NCI-H526 (cell line): ENCODE results near the gene RASA3.

Experiments
- DNase-seq, 2 experiments: peaks; one replicate each; lab custom pipeline; 2025; lab: John Stamatoyannopoulos, UW

The RASA3 gene

GRCh38 chr13:113952151-113952982, 180.1 kb downstream of the RASA3 start:
- DNase-seq = no peak

- DNase-seq = peak; percentile 66 to 94
Observed at GRCh38 chr13:113951246-113951999, 181.0 kb downstream of the RASA3 start.

DNA sequence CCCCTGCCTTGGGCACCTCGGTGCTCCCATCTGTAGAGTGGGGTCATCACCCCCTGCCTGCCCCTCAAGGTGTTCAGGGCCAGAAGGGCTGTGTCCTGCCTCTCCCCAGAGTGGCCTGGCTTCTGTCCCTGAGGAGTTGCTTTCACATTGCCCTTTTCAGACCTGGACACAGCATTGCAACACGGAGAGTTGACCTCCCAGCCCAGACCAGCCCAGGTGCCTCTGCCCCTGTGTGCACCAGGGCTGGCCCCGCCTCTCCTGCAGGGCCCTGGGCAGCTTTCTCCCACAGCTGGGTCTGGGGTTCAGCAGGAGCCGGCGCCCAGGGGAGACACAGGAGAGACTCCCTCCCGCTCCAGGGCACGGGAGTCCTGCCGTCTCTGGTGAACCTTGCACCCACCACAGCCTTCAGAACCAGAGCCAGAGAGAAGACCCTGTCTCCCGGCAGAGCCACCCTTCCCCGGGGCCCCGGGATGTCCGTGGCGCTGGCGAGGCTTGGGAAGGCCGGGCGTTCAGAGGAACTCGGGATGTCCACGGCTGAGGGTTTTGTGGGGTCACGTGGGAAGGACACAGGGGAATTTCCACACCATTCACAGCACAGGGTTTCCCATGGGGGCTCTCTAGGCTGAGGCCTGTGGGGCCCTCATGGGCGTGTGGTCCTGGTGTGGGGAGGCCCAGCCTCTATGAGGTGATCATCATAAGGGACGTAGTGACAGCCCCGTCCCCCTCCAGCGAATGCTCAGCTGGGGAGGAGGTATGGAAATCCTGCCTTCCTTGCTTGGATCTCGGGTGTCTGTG, 181.8 kb downstream of the RASA3 start:
- no peak for DNase-seq

GRCh38 chr13:113949546-113949945, 182.9 kb downstream of the RASA3 start:
- DNase-seq = no peak

DNA sequence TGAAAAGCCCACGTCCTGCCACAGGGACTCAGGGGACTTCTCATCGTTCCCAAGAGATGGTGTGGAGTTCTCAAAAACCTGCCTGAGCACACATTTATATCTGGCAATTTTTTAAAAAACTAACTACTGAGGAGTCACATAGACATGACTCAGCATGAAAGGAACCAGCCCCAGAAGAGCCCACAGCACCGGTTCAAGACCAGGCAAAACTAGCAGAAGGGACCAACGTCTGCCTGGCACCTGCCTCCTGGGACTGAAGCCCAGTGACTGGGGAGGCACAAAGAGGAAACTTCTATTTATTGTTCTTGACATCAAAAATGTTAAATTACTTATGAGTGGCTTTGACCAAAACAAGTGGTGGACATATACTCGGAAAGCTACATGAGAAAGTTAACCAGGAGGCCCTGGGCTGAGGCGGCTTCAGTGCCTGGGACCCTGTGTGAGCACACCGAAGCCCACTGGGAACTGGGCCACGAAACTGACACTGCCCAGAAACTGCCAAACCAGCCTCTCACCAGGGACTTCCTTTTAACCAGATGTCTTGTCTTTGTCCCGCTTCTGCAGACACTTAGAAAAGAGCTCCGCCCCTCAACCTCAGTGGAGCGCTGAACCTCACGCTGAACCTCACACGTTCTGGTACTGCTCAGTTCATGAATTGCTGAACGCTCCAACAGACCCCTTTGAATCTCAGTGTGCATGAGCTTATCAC, 184.2 kb downstream of the RASA3 start:
- no peak for DNase-seq

GRCh38 chr13:113947311-113948033, 185.0 kb downstream of the RASA3 start:
- peak; percentile 53 to 80 for DNase-seq

GRCh38 chr13:113946409-113947181, 185.8 kb downstream of the RASA3 start:
- no peak for DNase-seq

DNA sequence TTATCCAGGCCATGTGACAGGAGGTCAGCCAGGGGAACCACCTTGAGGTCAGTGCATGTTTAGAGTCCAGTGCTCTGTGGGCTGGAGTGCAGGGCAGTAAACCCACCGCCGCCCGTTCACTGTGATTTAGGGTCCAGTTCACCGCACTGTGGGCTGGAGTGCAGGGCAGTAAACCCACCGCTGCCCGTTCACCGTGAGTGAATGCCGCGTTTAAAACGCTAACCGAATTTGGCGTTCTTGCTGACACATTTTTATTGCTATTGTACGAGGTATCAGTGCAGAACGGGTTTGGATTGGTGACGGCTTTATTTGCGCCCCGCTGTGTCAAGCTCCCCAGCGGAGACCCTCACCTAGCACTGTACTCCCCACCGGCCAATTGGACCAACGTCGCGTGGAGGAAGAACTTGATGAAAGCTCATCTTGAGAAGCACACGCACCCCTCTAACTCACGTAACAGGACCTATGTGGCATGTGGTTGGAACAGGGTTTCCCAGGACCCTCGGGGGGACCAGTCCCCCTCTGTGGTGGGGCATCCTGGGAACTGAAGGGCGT, 186.5 kb downstream of the RASA3 start:
- DNase-seq = no peak

GRCh38 chr13:113943821-113944565, 188.4 kb downstream of the RASA3 start:
- no peak for DNase-seq

- DNase-seq = no peak
Observed at GRCh38 chr13:113942591-113943103, 189.8 kb downstream of the RASA3 start.

DNA sequence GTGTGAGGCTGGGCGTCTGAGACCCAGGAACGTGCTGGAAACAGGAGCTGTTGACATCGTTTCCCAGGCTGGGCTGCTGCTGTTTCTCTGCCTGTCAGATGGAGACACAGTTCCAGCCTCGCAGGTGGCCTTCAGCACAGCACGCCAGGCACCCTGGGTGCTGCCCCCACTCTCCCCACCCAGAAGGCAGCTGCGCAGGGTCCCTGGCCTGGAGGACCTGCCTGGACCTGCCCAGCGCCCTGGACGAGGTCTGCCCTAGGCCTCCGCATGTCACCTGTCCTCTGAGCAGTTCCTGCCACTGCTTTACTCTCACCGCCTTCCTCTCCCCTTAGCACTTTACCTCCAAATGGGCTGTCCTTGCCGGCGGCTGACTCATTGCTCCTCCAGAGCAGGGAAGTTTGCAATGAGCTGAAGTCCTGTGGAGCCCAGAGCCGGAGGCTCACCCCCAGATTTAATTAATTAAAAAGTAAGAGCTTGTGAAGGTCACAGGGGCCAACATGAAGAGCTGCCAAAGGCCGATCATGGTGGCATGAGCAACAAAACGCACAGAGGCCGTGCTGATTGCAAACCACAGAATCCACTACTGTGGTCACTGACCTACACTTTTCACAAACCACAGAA, 190.7 kb downstream of the RASA3 start:
- peak in 1 of 2 experiments; percentile 40 for DNase-seq

DNA sequence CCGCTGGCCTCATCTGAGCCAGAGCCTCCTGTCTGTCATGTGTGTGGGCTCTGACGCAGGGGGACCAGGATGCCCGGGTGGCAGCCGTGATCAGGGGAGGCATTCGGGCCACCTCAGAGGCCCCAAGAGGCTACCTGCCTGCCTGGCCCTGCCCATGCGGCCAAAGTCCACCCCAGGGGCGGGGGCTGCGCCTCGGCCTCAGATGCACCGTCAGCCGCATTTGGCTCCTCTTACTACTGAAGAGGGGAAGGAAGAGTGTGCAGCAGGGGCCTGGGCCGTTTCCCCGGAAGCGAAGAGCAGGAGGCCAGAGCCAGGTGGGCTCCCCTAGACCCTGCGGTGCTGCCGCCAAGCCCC, 192.5 kb downstream of the RASA3 start:
- peak in 1 of 2 experiments; percentile 61 for DNase-seq

GRCh38 chr13:113939129-113939943, 193.1 kb downstream of the RASA3 start:
- no peak for DNase-seq

- peak in 1 of 2 experiments; percentile 54 for DNase-seq
Observed at GRCh38 chr13:113938716-113939115, 193.7 kb downstream of the RASA3 start.

GRCh38 chr13:113938246-113938645, 194.2 kb downstream of the RASA3 start:
- DNase-seq = no peak

GRCh38 chr13:113937527-113938180, 194.8 kb downstream of the RASA3 start:
- no peak for DNase-seq

DNA sequence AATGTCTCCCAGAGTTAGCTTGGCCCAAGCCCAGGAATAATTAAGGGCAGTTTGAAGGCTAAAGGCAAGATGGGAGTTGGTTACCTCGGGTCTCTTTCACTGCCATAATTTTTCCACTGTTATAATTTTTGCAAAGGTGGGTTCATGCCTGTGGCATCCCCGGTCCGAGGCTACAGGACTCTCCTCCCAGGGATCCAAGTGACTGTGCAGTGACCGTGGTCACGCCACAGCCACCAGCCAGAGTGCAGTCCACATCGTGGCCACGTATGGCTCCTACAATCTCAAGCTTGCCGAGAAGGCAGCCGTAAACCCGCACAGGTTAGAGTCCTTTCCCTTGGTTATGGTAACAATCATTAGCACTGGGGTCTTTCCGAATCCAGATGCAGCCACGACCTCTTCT, 195.3 kb downstream of the RASA3 start:
- DNase-seq = no peak
